Stimulated activated naive CD8-positive, alpha-beta T cell treated with anti-CD3 and anti-CD28 coated beads, Interleukin-15, Interleukin-2, amounts not matched to agents 100 U/mL and 50 U/mL, for 24 hours (primary cell): Measurements from ENCODE around the gene TRIO.
A peak's percentile ranks its signal among the peaks of the same experiment; 100 is the strongest.

Experiments used
- ATAC-seq: fragments of 150-1000 bp; cut with Tn5 transposase; one replicate; pipeline ENCODE4 v1.10.0; 2021
- DNase-seq: peaks from one replicate; pipeline ENCODE4 v3.0.0; 2021

The TRIO gene

GRCh38 chr5:14328144-14328543 is 185.0 kb downstream of the TRIO start:
- ATAC-seq: no peak
- DNase-seq: no peak

GRCh38 chr5:14330291-14330690 is 187.1 kb downstream of the TRIO start:
- no peak for DNase-seq
- ATAC-seq: no peak

- no peak for ATAC-seq
- no peak for DNase-seq
These were observed 187.7 kb downstream of the TRIO start for GRCh38 chr5:14330729-14331385.

GRCh38 chr5:14331386-14331781 is 188.2 kb downstream of the TRIO start:
- DNase-seq: no peak
- no peak for ATAC-seq

GRCh38 chr5:14332038-14332631 is 189.0 kb downstream of the TRIO start:
- DNase-seq: no peak
- ATAC-seq: no peak

GRCh38 chr5:14332746-14333145 is 189.6 kb downstream of the TRIO start:
- ATAC-seq: no peak
- no peak for DNase-seq

- no peak for DNase-seq
- ATAC-seq: no peak
These were observed 194.5 kb downstream of the TRIO start for GRCh38 chr5:14337593-14337992.

- no peak for DNase-seq
- ATAC-seq: no peak
These were observed 196.3 kb downstream of the TRIO start for GRCh38 chr5:14339468-14339867.

GRCh38 chr5:14341571-14342230 is 198.6 kb downstream of the TRIO start:
- ATAC-seq (no peak), DNase-seq (no peak)

GRCh38 chr5:14342306-14342705 is 199.2 kb downstream of the TRIO start:
- ATAC-seq (no peak), DNase-seq (no peak)

- DNase-seq: no peak
- no peak for ATAC-seq
These were observed 200.2 kb downstream of the TRIO start for GRCh38 chr5:14343376-14343775.

GRCh38 chr5:14347522-14347921 is 204.4 kb downstream of the TRIO start:
- ATAC-seq (no peak), DNase-seq (no peak)

GRCh38 chr5:14348142-14348541 is 205.0 kb downstream of the TRIO start:
- no peak for ATAC-seq
- DNase-seq: no peak

- ATAC-seq (no peak), DNase-seq (no peak)
These were observed 205.9 kb downstream of the TRIO start for GRCh38 chr5:14349029-14349428.

- no peak for ATAC-seq
- DNase-seq: no peak
These were observed 208.0 kb downstream of the TRIO start for GRCh38 chr5:14351086-14351661.

GRCh38 chr5:14351845-14352712 is 208.9 kb downstream of the TRIO start:
- ATAC-seq: peak; percentile 92
- peak; percentile 58 for DNase-seq

- ATAC-seq: no peak
These were observed 210.8 kb downstream of the TRIO start for GRCh38 chr5:14353726-14354474.

GRCh38 chr5:14355391-14355790 is 212.2 kb downstream of the TRIO start:
- ATAC-seq (no peak), DNase-seq (no peak)

More at GRCh38 chr5:14353726-14354474, 210.8 kb downstream of the TRIO start:
- no peak for DNase-seq

- DNase-seq (no peak), ATAC-seq (no peak)
These were observed 213.2 kb downstream of the TRIO start for GRCh38 chr5:14356305-14356704.

GRCh38 chr5:14357441-14357840 is 214.3 kb downstream of the TRIO start:
- ATAC-seq: no peak
- DNase-seq: no peak

- no peak for ATAC-seq
- no peak for DNase-seq
These were observed 214.7 kb downstream of the TRIO start for GRCh38 chr5:14357851-14358250.

GRCh38 chr5:14358536-14358935 is 215.4 kb downstream of the TRIO start:
- DNase-seq (no peak), ATAC-seq (no peak)
